ENCODE results near the gene GOLIM4. TPM values are rescaled to one million over a fixed set of nuclear protein-coding genes. Genes with fewer than 3 reads are reported as not detected.

GOLIM4 gene
- total and polyA plus RNA-seq, 2 experiments from 2014 or later = 34.4 to 50.5 TPM

DNA sequence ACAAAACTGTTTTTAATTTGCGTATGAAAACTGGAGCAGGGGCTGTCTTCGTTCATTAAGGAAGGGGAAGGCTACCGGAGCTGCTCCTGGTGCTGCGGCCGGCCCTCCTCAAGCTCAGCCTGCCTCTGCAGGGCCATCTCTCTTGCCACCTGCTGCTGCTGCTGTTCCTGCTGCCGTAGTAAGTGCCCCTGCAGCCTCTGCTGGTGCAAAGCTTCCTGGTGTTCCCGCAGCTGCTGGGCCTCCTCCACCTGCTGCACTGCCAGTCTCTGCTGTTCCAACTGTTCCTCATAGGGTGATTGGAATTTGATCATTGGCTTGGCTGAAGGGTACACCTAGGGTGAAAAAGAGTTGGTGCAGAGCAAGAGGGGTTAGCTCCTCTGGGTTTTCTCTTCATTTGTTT is 66.0 kb downstream of the GOLIM4 start:
- peaks cover 38% of the 10 kb centered on the region for H3K36me3 Mint-ChIP-seq (ENCODE audit: low read depth)
- Histone ChIP-seq H3K9me2 (ENCODE audit: insufficient read depth) (no peaks in the 10 kb centered on the region), H3K27me3 (ENCODE audit: insufficient read depth) (no peaks in the 10 kb centered on the region), H3K36me3 (ENCODE audit: insufficient read depth) (peaks cover 12% of the 10 kb centered on the region; the same call in 1 of the 2 replicates), H3K4me3 (no peak overlapping the region), H3F3A (replicated peaks; ENCODE audit: low read depth) (no peaks in the 10 kb centered on the region), H3K27ac (ENCODE audit: low read depth) (peak overlapping the region; percentile 13; the same call in 1 of the 2 replicates), H3K4me1 (ENCODE audit: insufficient read depth) (peaks cover 14% of the 10 kb centered on the region), H4K20me1 (replicated peaks; ENCODE audit: insufficient read depth) (no peaks in the 10 kb centered on the region; the same call in none of the 2 replicates), H3K79me2 (replicated peaks; ENCODE audit: insufficient read depth) (no peaks in the 10 kb centered on the region), H3K4me2 (no peak overlapping the region), H2AFZ (no peak overlapping the region)
- peak; percentile 98 for ATAC-seq
- no peaks in the 10 kb centered on the region for H3K27me3 Mint-ChIP-seq (ENCODE audit: insufficient read depth, low read depth, poor library complexity)
- no peaks in the 10 kb centered on the region for H3K9me3 Mint-ChIP-seq
- TF ChIP-seq CREB1 (CRISPR knock-in tag; IDR thresholded peaks at IDR 0.05; ENCODE audit: low read depth) (no peak), JUNB (IDR thresholded peaks at IDR 0.05; ENCODE audit: unreplicated experiment) (no peak), CTCF (conservative IDR thresholded peaks at IDR 0.05; ENCODE audit: low read depth in 2 of 2) (no peak; a peak in 1 of 4 replicates), EZH2phosphoT487 (IDR thresholded peaks at IDR 0.05; ENCODE audit: unreplicated experiment) (no peak), STAT1 (IDR thresholded peaks at IDR 0.05; ENCODE audit: unreplicated experiment) (no peak), NANOG (IDR thresholded peaks at IDR 0.05; ENCODE audit: borderline replicate concordance) (no peak), EZH2 (IDR thresholded peaks at IDR 0.05; ENCODE audit: low read depth, unreplicated experiment) (no peak), ZNF331 (CRISPR knock-in tag; IDR thresholded peaks at IDR 0.05; ENCODE audit: low read depth) (no peak), REST (IDR thresholded peaks at IDR 0.05; ENCODE audit: unreplicated experiment) (no peak), POLR2AphosphoS5 (IDR thresholded peaks at IDR 0.05; ENCODE audit: low read depth) (no peak)
- TF ChIP-seq, protein P1, sequence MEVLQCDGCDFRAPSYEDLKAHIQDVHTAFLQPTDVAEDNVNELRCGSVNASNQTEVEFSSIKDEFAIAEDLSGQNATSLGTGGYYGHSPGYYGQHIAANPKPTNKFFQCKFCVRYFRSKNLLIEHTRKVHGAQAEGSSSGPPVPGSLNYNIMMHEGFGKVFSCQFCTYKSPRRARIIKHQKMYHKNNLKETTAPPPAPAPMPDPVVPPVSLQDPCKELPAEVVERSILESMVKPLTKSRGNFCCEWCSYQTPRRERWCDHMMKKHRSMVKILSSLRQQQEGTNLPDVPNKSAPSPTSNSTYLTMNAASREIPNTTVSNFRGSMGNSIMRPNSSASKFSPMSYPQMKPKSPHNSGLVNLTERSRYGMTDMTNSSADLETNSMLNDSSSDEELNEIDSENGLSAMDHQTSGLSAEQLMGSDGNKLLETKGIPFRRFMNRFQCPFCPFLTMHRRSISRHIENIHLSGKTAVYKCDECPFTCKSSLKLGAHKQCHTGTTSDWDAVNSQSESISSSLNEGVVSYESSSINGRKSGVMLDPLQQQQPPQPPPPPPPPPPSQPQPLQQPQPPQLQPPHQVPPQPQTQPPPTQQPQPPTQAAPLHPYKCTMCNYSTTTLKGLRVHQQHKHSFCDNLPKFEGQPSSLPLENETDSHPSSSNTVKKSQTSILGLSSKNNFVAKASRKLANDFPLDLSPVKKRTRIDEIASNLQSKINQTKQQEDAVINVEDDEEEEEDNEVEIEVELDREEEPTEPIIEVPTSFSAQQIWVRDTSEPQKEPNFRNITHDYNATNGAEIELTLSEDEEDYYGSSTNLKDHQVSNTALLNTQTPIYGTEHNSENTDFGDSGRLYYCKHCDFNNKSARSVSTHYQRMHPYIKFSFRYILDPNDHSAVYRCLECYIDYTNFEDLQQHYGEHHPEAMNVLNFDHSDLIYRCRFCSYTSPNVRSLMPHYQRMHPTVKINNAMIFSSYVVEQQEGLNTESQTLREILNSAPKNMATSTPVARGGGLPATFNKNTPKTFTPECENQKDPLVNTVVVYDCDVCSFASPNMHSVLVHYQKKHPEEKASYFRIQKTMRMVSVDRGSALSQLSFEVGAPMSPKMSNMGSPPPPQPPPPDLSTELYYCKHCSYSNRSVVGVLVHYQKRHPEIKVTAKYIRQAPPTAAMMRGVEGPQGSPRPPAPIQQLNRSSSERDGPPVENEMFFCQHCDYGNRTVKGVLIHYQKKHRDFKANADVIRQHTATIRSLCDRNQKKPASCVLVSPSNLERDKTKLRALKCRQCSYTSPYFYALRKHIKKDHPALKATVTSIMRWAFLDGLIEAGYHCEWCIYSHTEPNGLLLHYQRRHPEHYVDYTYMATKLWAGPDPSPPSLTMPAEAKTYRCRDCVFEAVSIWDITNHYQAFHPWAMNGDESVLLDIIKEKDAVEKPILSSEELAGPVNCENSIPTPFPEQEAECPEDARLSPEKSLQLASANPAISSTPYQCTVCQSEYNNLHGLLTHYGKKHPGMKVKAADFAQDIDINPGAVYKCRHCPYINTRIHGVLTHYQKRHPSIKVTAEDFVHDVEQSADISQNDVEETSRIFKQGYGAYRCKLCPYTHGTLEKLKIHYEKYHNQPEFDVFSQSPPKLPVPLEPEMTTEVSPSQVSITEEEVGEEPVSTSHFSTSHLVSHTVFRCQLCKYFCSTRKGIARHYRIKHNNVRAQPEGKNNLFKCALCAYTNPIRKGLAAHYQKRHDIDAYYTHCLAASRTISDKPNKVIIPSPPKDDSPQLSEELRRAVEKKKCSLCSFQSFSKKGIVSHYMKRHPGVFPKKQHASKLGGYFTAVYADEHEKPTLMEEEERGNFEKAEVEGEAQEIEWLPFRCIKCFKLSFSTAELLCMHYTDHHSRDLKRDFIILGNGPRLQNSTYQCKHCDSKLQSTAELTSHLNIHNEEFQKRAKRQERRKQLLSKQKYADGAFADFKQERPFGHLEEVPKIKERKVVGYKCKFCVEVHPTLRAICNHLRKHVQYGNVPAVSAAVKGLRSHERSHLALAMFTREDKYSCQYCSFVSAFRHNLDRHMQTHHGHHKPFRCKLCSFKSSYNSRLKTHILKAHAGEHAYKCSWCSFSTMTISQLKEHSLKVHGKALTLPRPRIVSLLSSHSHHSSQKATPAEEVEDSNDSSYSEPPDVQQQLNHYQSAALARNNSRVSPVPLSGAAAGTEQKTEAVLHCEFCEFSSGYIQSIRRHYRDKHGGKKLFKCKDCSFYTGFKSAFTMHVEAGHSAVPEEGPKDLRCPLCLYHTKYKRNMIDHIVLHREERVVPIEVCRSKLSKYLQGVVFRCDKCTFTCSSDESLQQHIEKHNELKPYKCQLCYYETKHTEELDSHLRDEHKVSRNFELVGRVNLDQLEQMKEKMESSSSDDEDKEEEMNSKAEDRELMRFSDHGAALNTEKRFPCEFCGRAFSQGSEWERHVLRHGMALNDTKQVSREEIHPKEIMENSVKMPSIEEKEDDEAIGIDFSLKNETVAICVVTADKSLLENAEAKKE (CRISPR knock-in tag; IDR thresholded peaks at IDR 0.05) = no peak
- TF ChIP-seq, protein P2, sequence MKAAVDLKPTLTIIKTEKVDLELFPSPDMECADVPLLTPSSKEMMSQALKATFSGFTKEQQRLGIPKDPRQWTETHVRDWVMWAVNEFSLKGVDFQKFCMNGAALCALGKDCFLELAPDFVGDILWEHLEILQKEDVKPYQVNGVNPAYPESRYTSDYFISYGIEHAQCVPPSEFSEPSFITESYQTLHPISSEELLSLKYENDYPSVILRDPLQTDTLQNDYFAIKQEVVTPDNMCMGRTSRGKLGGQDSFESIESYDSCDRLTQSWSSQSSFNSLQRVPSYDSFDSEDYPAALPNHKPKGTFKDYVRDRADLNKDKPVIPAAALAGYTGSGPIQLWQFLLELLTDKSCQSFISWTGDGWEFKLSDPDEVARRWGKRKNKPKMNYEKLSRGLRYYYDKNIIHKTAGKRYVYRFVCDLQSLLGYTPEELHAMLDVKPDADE (IDR thresholded peaks at IDR 0.05) = no peak
- H3K4me3 Mint-ChIP-seq = no peak overlapping the region
- no peak overlapping the region for H3K27ac Mint-ChIP-seq
- peak; percentile 58 for DNase-seq (ENCODE audit: low spot score)
- peaks cover 7% of the 10 kb centered on the region; the same call in 2 of the 3 replicates for H3K4me1 Mint-ChIP-seq
